WTC11 (cell line): ENCODE data around the gene NUAK2. TPM values are rescaled to one million over a fixed set of nuclear protein-coding genes. Genes with fewer than 3 reads are reported as not detected.

ENCODE experiments used
- ATAC-seq: fragments of 200-7000 bp; cut with Tn5 transposase; 2 replicates; pipeline ENCODE4 v1.10.0; 2021; ENCODE audit warnings: mild to moderate bottlenecking, moderate library complexity
- CTCF ChIA-PET: fragments of 300-600 bp; sonication (Branson Sonifier 250); formaldehyde crosslinking; loops from one replicate; lab custom pipeline; 2021; ENCODE audit warnings: antibody characterized with exemption; lab: Charles Lee
- POLR2A ChIA-PET: fragments of 350-600 bp; sonication (Branson Sonifier 250); formaldehyde crosslinking; loops from one replicate; lab custom pipeline; 2021; ENCODE audit warnings: antibody characterized with exemption; lab: Charles Lee
- DNase-seq: peaks from one replicate; pipeline ENCODE4 v3.0.0; 2021; ENCODE audit warnings: low spot score
- H3K27ac Mint-ChIP-seq: 2 replicates; pipeline ENCODE4 v1.8.0; 2021; ENCODE audit warnings: mixed read lengths
- H3K27me3 Mint-ChIP-seq: 2 replicates; pipeline ENCODE4 v1.8.0; 2021; ENCODE audit warnings: low read depth, mild to moderate bottlenecking, moderate library complexity, mixed read lengths
- H3K36me3 Mint-ChIP-seq: 2 replicates; pipeline ENCODE4 v1.8.0; 2021; ENCODE audit warnings: mixed read lengths
- H3K4me1 Mint-ChIP-seq: 2 replicates; pipeline ENCODE4 v1.8.0; 2022; ENCODE audit warnings: mixed read lengths
- H3K4me3 Mint-ChIP-seq: 2 replicates; pipeline ENCODE4 v1.8.0; 2021; ENCODE audit warnings: mild to moderate bottlenecking, moderate library complexity, mixed read lengths
- H3K9me3 Mint-ChIP-seq: 2 replicates; pipeline ENCODE4 v1.8.0; 2021; ENCODE audit warnings: mixed read lengths
- ARID4B ChIP-seq: sonication (generic); formaldehyde crosslinking; IDR thresholded peaks from 2 replicates; pipeline ENCODE4 v1.8.0; 2023; ENCODE audit warnings: missing genetic modification reagents, mild to moderate bottlenecking, borderline replicate concordance
- CREM ChIP-seq: sonication (generic); formaldehyde crosslinking; IDR thresholded peaks from 2 replicates; pipeline ENCODE4 v1.8.1; 2022; ENCODE audit warnings: mild to moderate bottlenecking, missing genetic modification reagents, moderate library complexity
- FOXK1 ChIP-seq: sonication (generic); formaldehyde crosslinking; IDR thresholded peaks from 2 replicates; pipeline ENCODE4 v1.8.0; 2022; ENCODE audit warnings: mild to moderate bottlenecking, moderate library complexity, missing genetic modification reagents
- FOXP4 ChIP-seq: sonication (generic); formaldehyde crosslinking; IDR thresholded peaks from 2 replicates; pipeline ENCODE4 v1.8.0; 2022; ENCODE audit warnings: mild to moderate bottlenecking, missing genetic modification reagents
- GRHL2 ChIP-seq: fragments of 250-450 bp; sonication (Bioruptor Pico); IDR thresholded peaks from 2 replicates; pipeline ENCODE4 v1.8.0; 2022; ENCODE audit warnings: mild to moderate bottlenecking, moderate library complexity; ENCODE audit not compliant: insufficient replicate concordance, severe bottlenecking
- KAT7 ChIP-seq: sonication (generic); formaldehyde crosslinking; IDR thresholded peaks from 2 replicates; pipeline ENCODE4 v1.8.1; 2023; ENCODE audit warnings: missing genetic modification reagents, mild to moderate bottlenecking, borderline replicate concordance
- MLX ChIP-seq: sonication (generic); formaldehyde crosslinking; IDR thresholded peaks from 2 replicates; pipeline ENCODE4 v1.8.1; 2023; ENCODE audit warnings: mild to moderate bottlenecking, missing genetic modification reagents, moderate library complexity
- MYBL2 ChIP-seq: sonication (generic); formaldehyde crosslinking; IDR thresholded peaks from 2 replicates; pipeline ENCODE4 v1.8.1; 2023; ENCODE audit warnings: mild to moderate bottlenecking, moderate library complexity, missing genetic modification reagents
- OVOL2 ChIP-seq: fragments of 250-450 bp; sonication (Bioruptor Pico); IDR thresholded peaks from 2 replicates; pipeline ENCODE4 v1.9.0; 2021; ENCODE audit warnings: mild to moderate bottlenecking, borderline replicate concordance
- PREB ChIP-seq: sonication (generic); formaldehyde crosslinking; IDR thresholded peaks from 2 replicates; pipeline ENCODE4 v1.8.1; 2022; ENCODE audit warnings: mild to moderate bottlenecking, missing genetic modification reagents, moderate library complexity, borderline replicate concordance
- RORB ChIP-seq: fragments of 250-450 bp; sonication (Bioruptor Pico); IDR thresholded peaks from 2 replicates; pipeline ENCODE4 v1.9.0; 2021; ENCODE audit warnings: mild to moderate bottlenecking
- SOX15 ChIP-seq: fragments of 250-450 bp; sonication (Bioruptor Pico); IDR thresholded peaks from 2 replicates; pipeline ENCODE4 v1.9.0; 2021; ENCODE audit warnings: mild to moderate bottlenecking
- TEAD4 ChIP-seq: sonication (generic); formaldehyde crosslinking; IDR thresholded peaks from 2 replicates; pipeline ENCODE4 v1.8.0; 2022; ENCODE audit warnings: mild to moderate bottlenecking, missing genetic modification reagents
- ZBTB21 ChIP-seq: sonication (generic); formaldehyde crosslinking; IDR thresholded peaks from 2 replicates; pipeline ENCODE4 v1.8.1; 2023; ENCODE audit warnings: mild to moderate bottlenecking, missing genetic modification reagents, borderline replicate concordance
- ZNF232 ChIP-seq: sonication (generic); formaldehyde crosslinking; IDR thresholded peaks from 2 replicates; pipeline ENCODE4 v1.8.0; 2022; ENCODE audit warnings: mild to moderate bottlenecking, missing genetic modification reagents
- ZNF532 ChIP-seq: fragments of 250-450 bp; sonication (Bioruptor Pico); IDR thresholded peaks from 2 replicates; pipeline ENCODE4 v1.9.0; 2021; ENCODE audit warnings: mild to moderate bottlenecking, borderline replicate concordance
- total RNA-seq: library from RNA; stranded (reverse); gene quantifications from 3 replicates; pipeline ENCODE4 v1.2.3, GENCODE V29; 2021

Gene NUAK2
- total RNA-seq, 1 experiment from 2014 or later, result 8.7 TPM

- POLR2A ChIA-PET, result interaction anchor here (2.2 to 3.4 kb wide), 3 partner anchors 11 to 22 kb away, joined by 20 to 33 read pairs (median 23); no protein-coding TSS in a partner anchor
- H3K4me3 Mint-ChIP-seq, result no peak overlapping the region
These were observed 25.4 kb downstream of the NUAK2 start for GRCh38 chr1:205296154-205296553.

More at GRCh38 chr1:205296154-205296553, 25.4 kb downstream of the NUAK2 start:
- peaks cover 76% of the 10 kb centered on the region for H3K4me1 Mint-ChIP-seq
- no peak for TF ChIP-seq SOX15
- TF ChIP-seq ZNF532 (CRISPR knock-in tag), result no peak
- TF ChIP-seq GRHL2 (CRISPR knock-in tag), result no peak
- no peak for TF ChIP-seq PREB (CRISPR knock-in tag)
- no peak for TF ChIP-seq FOXK1 (CRISPR knock-in tag)
- no peak for TF ChIP-seq ZBTB21 (CRISPR knock-in tag)
- TF ChIP-seq ARID4B (CRISPR knock-in tag), result no peak
- no peak for TF ChIP-seq RORB
- no peak for TF ChIP-seq MLX (CRISPR knock-in tag)
- TF ChIP-seq ZNF232 (CRISPR knock-in tag), result no peak
- TF ChIP-seq FOXP4, result no peak
- TF ChIP-seq KAT7 (CRISPR knock-in tag), result no peak
- no peak for TF ChIP-seq MYBL2 (CRISPR knock-in tag)
- TF ChIP-seq TEAD4, result no peak
- no peak for TF ChIP-seq OVOL2
- TF ChIP-seq CREM, result no peak
- peak overlapping the region; percentile 100 for H3K27ac Mint-ChIP-seq
- H3K27me3 Mint-ChIP-seq, result no peaks in the 10 kb centered on the region; the same call in 1 of the 2 replicates
- no peaks in the 10 kb centered on the region for H3K9me3 Mint-ChIP-seq
- CTCF ChIA-PET, result no interaction called here
- H3K36me3 Mint-ChIP-seq, result no peaks in the 10 kb centered on the region
- ATAC-seq, result no peak
- DNase-seq, result no peak
